Liver (tissue), 3 donors: ENCODE measurements around the gene NECTIN1.

Source experiments
- HNF4G ChIP-seq: IDR thresholded peaks from 2 replicates; pipeline ENCODE4 v1.6.1; 2016; ENCODE audit warnings: antibody characterized with exemption
- JUND ChIP-seq, 2 donors: IDR thresholded peaks; 2 replicates each; pipeline ENCODE4 v1.6.1; 2016; ENCODE audit warnings: antibody characterized with exemption in 2 of 2
- RAD21 ChIP-seq, 2 donors: IDR thresholded peaks; 2 replicates each; pipeline ENCODE4 v1.6.1; 2016; ENCODE audit warnings: antibody characterized with exemption in 2 of 2, mild to moderate bottlenecking in 2 of 2
- YY1 ChIP-seq: IDR thresholded peaks from 2 replicates; pipeline ENCODE4 v1.6.1; 2016; ENCODE audit warnings: antibody characterized with exemption, mild to moderate bottlenecking
- TF ChIP-seq, protein P1 (sequence below): IDR thresholded peaks from 2 replicates; pipeline ENCODE4 v1.6.1; 2016; ENCODE audit warnings: antibody characterized with exemption, mild to moderate bottlenecking
- TF ChIP-seq, protein P2 (sequence below): IDR thresholded peaks from 2 replicates; pipeline ENCODE4 v1.6.1; 2016; ENCODE audit warnings: antibody characterized with exemption
- TF ChIP-seq, protein P3 (sequence below): fragments of 150-350 bp; IDR thresholded peaks from 2 replicates; pipeline ENCODE4 v1.5.1; 2017; ENCODE audit warnings: improper control_type of control experiment, low read depth, low read length; ENCODE audit not compliant: missing input control
- donor health status: healthy.
- donor health status: healthy.

DNA sequence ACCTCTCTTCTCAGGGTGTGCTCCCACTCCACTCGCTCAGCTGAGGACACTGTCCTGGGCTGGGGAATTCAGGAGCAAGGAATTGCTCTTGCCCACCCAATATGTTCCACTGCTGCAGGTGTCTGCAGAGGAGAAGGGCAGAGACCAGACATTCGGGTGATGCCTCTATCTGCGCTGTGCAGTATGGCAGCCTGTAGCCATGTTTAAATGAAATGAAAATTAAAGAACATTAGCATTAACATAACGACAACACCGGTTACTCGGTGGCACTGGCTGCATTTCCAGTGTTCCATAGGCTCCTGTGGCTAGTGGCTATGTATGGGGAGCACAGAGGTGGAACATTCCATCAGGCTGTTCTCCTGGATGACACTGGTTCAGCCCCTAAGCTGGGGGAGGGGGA lies 104.4 kb downstream of the NECTIN1 start:
- TF ChIP-seq, protein P1, sequence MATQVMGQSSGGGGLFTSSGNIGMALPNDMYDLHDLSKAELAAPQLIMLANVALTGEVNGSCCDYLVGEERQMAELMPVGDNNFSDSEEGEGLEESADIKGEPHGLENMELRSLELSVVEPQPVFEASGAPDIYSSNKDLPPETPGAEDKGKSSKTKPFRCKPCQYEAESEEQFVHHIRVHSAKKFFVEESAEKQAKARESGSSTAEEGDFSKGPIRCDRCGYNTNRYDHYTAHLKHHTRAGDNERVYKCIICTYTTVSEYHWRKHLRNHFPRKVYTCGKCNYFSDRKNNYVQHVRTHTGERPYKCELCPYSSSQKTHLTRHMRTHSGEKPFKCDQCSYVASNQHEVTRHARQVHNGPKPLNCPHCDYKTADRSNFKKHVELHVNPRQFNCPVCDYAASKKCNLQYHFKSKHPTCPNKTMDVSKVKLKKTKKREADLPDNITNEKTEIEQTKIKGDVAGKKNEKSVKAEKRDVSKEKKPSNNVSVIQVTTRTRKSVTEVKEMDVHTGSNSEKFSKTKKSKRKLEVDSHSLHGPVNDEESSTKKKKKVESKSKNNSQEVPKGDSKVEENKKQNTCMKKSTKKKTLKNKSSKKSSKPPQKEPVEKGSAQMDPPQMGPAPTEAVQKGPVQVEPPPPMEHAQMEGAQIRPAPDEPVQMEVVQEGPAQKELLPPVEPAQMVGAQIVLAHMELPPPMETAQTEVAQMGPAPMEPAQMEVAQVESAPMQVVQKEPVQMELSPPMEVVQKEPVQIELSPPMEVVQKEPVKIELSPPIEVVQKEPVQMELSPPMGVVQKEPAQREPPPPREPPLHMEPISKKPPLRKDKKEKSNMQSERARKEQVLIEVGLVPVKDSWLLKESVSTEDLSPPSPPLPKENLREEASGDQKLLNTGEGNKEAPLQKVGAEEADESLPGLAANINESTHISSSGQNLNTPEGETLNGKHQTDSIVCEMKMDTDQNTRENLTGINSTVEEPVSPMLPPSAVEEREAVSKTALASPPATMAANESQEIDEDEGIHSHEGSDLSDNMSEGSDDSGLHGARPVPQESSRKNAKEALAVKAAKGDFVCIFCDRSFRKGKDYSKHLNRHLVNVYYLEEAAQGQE, result no peak
- TF ChIP-seq RAD21 (IDR thresholded peaks at IDR 0.05) (no peak), HNF4G (no peak), YY1 (no peak), JUND (IDR thresholded peaks at IDR 0.05) (no peak)
- TF ChIP-seq, protein P2, sequence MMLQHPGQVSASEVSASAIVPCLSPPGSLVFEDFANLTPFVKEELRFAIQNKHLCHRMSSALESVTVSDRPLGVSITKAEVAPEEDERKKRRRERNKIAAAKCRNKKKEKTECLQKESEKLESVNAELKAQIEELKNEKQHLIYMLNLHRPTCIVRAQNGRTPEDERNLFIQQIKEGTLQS, result no peak
- TF ChIP-seq, protein P3, sequence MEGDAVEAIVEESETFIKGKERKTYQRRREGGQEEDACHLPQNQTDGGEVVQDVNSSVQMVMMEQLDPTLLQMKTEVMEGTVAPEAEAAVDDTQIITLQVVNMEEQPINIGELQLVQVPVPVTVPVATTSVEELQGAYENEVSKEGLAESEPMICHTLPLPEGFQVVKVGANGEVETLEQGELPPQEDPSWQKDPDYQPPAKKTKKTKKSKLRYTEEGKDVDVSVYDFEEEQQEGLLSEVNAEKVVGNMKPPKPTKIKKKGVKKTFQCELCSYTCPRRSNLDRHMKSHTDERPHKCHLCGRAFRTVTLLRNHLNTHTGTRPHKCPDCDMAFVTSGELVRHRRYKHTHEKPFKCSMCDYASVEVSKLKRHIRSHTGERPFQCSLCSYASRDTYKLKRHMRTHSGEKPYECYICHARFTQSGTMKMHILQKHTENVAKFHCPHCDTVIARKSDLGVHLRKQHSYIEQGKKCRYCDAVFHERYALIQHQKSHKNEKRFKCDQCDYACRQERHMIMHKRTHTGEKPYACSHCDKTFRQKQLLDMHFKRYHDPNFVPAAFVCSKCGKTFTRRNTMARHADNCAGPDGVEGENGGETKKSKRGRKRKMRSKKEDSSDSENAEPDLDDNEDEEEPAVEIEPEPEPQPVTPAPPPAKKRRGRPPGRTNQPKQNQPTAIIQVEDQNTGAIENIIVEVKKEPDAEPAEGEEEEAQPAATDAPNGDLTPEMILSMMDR, result no peak
